HK-2 (cell line): ENCODE results near the gene IRF2.

Source experiments
- DNase-seq: peaks from one replicate; pipeline ENCODE4 v3.0.0-alpha.2; 2018; ENCODE audit not compliant: unreplicated experiment

IRF2 gene

DNA sequence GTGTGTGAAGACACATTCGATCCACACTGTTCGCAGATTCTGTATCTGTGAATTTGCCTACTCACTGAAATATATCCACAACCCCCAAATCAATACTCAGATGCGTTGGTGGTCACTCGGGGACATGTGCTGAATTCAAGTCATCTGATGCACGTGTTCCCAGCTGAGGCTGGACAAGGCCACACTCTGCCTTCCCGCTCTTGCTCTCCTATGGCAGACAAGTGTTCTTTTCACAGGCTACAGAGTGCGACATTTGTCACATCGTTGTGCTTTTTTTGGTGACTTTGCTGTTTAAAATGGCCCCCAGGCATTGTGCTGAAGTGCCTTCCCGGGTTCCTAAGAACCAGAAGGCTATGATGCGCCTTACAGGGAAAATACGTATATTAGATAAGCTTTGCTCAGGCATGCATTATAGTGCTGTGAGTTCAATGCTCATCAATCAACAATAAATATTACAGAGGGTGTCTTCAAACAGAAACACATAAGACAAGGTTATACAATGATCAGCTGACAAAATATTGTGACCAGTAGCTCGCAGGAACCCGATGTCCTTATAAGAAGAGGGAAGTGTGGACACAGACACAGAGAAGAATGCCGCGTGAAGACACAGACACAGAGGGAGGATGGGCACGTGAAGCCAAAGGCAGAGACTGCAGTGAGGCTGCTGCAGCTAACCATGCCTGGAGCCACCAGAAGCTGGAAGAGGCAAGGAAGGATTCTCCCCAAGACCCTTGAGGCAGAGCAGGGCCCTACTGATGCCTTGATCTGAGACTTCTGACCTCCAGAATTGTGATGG, 42.0 kb downstream of the IRF2 start:
- no peak for DNase-seq

DNA sequence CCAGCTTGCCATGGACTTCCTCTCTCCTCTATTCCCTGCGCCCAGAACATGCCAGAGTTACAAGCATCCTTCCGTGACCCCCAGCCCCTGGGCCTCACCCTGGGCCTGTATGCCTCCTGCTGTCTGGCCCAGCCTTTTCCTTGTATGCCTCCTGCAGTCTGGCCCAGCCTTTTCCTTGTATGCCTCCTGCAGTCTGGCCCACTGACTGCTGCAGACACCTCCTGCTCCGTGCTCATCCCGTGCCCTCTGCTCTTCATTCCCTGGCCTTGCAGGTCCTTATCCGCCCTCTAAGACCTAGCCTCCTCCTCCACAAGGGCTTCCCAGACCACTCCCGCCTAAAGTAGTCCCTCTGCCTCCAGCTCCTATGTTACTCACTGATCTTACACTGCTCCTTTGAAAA, 44.2 kb downstream of the IRF2 start:
- no peak for DNase-seq

DNA sequence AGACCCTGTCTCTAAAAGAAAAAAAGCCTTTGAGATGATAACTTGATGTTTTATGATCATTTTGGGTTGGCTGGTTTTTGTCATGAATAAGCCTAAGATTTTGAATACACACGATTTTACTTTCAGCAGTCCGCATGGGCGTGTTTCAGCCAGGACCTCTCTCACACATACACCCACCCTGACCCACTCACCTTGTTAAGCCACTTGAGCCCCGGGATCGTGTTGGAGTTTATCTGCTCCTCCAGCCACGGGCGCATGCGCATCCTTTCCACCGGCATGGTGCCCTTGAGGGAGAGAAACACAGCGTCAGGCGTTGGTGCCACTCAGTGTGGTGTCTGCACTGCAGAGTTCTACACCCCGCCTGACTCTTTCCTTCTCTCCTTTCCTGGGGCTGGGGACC, 45.6 kb downstream of the IRF2 start:
- DNase-seq, result no peak

DNA sequence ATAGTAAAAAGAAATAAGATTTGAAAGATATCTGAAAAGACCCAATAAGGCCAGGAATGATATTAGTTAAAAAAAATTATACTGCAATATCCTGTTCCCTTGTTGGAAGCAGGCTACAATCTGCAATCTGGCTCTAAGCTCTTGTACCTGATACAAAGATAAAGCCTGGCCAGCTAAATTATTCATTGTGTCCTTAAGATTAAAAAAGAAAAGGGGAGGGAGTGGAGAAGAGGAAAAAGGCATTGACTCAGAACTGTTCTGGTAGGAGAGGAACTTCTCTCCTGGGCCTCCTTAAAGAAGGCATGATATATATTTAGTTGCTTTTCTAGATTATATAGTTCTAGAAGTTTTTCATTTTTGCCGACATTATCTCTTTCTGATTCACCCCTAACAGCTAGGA, 46.7 kb downstream of the IRF2 start:
- no peak for DNase-seq

DNA sequence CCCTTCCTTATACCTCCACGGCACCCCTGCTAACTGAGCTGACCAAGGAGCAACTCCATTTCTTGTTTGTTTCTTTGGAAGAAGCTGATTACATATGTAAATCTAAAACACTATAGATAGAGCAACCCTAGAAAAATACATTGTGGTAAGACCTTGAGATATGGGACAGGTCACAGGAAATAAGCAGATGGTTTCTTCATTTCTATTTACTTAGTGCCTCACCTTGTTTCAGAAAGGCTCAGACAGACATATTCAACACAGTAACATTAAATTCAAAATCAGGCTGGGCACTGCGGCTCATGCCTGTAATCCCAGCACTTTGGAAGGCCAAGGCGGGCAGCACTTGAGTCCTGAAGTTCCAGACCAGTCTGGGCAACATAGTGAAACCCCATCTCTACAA, 47.3 kb downstream of the IRF2 start:
- no peak for DNase-seq

DNA sequence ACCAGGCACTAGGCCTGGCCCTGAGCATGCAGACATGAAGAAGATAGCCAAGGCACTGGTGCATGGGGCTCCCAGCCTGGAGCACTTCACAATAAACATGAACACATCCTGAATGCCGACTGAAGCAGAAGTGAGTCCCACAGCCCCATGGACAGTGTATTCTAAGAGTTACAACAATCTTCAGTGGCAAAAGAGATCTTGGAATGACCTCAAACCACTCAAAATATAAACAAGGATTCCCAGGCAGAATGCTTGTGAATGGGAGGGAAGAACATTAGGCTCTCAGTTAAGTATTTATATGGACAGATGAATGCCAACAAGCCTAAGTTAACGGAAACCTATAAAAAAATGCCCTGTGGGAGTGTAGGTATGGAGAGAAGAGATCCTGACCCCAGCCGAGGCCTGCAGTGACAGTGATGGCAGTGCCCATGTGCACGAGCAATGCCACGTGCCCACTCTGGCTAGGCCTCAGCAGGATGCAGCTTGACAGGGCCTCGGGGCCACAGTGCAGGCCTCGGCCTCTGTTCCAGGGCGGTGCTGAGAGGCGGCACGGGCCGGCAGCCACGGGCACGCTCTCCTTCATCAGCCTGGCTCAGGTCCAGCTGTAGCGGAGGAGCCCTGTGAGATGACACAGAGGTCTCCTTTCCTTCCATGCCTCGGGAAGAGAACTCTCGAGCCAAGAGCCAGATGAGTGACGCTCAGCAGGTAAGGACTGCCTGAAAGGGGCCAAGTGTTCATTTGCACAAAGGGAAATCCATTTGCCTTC, 49.2 kb downstream of the IRF2 start:
- DNase-seq, result no peak

DNA sequence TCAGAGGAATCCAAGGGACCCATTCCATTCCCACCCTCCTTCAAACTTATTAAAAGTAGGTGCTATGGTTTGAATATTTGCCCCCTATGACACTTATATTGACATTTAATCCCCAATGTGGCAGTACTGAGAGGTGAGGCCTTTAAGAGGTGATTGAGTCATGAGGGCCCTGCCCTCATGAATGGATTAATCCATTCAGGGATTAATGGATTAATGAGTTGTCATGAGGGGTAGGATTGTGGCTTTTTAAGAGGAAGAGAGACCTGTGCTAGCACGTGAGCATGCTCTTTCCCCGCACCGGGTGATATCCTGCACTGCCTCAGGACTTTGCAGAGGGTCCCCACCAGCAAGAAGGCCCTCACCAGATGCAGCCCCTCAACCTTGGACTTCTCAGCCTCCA, 50.1 kb downstream of the IRF2 start:
- no peak for DNase-seq

DNA sequence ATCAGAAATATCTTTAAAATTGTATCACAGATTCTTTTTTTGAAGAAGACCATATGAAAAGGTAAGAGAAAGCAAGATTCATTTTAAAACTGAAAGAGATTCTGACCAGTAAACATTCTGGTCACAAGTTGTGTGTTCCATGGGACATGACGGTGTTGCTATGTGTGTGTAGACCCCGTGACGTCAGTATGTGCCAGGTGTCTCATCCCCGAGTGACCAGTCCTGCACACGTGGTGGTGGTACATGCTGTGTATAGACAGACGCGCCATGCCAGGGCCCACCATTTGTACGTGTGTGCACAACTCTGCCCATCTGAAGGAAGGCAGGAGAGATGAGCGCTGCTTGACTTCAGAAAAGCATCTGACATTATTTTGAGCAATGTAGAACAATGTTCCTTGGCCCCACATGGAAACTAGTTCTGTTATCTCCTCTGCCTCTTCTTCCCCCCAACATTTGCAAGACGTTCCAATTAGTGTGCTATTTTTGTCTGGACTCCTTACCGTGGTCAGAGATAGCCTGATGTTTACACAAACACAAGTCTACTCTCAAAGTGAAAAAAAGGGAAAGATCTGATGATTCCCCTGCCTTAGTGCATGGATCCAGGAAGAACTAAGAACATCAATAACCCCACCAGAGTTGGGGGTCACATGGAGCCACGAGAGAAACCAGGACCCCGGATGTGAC, 51.2 kb downstream of the IRF2 start:
- DNase-seq, result no peak

DNA sequence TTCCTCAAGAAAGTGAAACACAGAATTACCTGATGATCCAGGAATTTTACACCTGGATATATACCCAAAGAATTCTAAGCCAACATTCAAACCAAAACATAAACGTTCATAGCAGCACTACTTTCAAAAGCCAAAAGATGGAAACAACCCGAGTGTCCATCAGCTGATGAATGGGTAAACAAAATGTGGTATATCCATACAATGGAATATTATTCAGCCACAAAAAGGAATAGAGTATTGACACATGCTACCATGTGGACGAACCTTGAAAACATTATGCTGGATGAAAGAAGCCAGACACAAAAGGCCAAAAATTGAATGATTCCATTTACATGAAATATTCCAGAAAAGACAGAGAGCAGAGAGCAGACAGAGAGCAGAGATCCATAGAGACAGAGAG, 52.0 kb downstream of the IRF2 start:
- no peak for DNase-seq

DNA sequence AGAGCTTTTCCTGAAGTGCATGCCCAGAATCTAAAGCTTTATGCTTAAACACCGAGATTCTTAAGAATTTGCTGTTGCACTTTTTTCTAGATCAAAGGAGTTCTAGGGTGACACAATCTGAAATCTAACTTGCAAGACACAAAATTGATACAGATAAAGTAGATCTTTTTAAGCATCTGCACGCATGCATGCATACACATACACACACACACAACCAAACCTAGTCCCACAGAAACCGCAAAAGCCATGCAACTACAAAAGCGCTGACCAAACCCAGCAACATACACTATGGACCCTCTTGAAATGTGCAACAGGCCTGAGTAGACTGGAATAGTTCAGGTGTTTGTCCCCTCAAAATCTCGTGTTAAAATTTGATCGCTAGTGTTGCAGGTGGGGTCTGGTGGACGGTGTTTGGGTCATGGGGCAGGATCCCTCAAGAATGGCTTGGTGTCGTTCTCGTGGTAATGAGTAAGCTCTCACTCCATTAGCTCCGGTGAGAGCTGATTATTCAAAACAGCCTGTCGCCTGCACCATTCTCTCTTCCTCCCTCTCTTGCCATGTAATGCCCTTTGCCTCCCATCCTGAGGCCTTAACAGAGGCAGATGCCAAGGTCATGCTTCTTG, 52.7 kb downstream of the IRF2 start:
- DNase-seq, result no peak

DNA sequence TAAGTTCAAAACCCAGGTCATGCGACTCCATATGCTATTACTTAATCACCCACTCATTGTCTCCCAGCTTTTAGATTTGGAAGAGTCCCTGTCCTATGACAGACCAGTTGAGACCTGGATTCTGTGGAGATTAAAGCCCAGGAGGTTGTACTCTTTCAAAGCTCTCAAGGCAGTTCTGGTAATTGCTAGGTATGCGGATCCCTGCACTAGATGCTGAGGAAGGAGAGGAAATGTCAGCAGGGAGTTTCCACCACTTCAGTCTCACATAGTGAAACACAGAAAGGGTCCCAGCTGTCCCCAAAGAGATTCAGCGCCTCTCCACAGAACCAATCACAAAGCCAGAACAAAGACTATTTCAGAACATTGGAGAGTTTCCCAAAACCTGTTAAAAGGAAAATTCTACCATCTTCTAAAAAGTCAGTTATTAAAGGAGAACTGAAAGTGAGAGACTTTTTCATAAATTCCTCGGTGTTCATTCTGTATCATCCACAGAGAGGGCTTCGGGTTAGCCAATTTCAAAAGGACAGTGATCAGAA, 53.4 kb downstream of the IRF2 start:
- DNase-seq, result no peak

DNA sequence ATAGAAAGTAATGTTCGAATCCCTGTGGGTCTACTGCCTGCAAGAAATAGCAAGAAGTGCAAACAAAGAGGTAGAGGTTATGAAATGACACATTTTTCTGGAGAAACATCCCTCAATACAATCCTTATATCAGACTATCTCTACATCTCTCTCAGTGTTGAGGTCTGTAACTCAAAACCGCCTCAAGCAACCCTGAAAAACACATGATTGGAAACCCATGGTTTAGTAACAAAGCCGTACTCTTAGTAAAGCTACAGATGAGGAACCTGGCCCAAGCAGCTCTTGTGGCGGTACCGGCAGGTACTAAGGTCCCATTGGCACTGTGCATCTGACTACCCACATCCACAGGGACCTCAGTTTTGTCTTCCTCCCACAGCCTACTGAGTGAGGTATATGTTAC, 53.9 kb downstream of the IRF2 start:
- DNase-seq, result no peak

DNA sequence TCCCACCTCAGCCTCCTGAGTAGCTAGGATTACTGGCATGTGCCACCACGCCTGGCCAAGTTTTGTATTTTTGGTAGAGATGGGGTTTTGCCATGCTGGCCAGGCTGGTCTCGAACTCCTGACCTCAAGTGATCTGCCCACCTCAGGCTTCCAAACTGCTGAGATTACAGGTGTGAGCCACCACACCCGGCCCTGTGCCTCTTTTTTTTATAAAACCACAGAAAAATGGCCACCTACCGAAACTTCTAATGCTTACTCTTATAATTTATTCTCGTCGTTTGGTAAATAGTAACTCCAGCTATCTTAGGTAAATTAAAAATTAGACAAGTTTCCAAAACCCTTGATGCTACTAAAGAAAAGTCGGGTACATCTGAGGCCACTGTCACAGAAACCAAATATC, 54.4 kb downstream of the IRF2 start:
- DNase-seq, result no peak

DNA sequence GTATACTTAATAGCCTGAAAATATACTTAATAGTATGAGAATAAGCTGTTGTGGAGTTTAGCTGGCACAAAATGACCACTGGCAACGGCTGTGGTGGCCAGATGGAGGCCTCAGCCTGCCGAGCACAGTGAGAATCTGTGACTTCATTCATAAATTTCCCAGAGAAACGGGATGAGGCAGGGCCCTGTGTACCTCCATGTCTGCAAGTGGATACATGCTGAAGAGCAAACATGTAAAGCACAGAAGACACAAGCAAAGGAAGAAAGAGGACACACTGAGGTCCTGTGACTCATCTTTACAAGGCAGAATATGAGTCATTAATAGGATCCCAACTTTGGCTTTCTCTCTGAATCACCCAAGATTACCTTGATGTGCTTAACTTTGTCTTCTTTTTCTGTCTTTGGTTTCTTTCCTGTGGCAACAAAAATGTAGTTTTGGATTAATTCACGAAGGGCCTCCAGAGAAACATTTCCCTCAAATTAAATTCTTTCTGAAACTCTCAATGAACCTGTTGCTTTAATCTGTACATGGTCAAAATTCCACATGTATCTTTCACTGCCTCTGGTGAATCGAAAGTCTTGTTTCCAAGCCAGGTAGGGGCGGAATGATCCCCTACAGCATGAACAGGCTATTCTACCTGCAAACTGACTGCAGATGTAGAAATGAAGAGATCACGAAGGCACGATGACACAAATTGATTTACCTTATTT, 56.4 kb downstream of the IRF2 start:
- no peak for DNase-seq

DNA sequence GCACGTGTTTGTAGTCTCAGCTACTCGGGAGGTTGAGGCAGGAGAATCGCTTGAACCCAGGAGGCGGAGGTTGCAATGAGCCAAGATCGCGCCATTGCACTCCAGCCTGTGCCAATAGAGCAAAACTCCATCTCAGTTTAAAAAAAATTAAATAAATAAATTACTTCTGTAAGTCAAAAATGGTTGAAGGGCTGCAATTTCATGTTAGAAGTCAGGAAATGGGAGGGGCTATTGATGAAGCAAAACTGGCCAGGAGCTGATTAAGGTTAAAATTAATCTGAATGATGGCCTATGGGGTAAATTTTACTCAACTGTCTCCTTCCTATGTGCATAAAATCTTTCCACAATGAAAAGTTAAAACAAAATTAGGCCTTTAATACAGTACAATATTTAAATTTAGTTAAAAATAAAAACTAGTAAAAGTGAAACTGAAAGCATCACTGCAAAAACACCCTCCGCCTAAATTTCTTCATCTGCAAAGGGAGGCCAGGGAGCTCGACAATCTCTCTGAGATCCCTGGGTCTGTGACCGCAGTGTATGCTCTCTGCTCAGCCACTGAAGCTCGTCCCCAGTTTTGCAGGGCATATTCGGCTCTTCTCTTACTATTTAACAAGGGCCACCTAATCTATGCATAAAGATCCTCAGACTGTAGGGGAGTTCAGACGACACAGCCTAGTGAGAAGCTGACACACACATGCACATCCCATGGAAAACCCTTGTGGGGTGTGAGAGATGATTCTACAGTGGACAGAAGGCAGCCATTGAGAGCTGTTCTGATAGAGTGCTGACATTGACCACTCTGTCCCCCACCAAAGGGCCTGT, 57.2 kb downstream of the IRF2 start:
- DNase-seq, result no peak

DNA sequence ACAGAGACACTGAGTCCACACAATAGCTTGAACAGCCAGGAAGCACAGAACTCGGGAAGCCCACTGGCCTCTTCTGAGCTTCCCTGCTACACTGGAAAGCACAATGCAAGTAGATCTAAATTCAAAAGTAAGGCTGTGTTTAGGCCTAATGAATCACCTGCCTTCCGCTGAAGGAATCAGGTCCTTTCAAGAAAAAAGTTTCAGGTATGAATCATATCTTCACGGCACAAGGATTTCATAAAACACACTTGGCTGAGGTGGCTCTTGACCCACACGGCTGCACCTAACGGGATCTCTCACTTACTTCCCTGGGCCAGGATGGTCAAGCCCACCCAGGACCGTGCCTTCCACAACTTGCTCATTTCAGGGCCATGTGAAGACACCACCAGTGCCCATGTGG, 59.3 kb downstream of the IRF2 start:
- DNase-seq, result no peak

DNA sequence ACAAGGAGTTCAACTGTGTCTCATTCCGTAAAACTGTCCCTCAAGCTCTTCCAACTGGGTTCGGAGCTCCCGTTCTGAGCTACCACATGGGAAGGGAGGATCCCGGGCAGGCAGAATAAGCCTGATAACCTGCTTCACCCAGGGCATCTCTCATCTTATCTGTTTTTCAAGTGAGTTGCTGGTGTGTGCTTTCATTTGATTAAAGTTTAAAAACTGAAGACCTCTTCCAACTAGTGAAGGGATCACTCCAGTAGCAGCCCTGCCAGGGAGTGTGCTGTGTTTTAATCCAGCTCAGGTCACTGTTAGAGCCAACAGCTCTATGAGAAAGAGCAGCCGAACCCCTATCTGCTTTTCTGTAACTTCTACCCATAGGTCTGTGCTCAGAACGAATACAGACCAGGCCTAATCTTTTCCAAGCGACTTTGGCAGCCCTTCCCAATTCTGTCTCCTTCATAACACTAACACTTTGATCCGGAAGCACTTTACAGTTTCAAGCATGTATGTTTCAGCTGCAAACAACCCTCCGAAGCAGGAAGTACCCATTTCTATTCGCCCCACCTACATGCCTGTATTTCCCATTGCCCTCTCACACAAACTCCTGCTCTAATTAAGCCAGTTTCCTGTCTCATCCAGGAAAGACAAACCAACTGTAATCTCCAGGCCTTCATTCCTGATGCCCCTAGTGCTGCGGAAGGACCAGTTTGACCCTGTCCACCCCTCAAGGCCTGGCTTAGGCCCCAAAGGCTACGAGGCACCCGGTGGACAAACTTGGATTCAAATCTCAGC, 60.9 kb downstream of the IRF2 start:
- no peak for DNase-seq

DNA sequence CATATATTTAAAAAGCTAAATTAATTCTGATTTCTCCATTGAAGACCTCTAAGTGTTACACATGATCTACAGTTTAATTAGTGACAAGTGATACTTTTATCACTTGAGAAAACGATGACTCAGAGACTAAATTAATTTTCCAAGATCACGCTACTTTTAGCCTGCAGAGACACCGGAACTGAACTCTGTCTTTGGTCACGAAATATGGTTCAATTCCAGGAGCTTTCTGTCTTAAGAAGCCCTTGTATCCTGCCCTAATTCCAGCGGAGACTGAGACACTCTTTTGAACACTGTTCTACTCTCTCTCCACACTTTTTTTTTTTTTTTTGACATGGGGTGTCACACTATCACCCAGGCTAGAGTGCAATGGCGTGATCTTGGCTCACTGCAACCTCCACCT, 63.6 kb downstream of the IRF2 start:
- no peak for DNase-seq

DNA sequence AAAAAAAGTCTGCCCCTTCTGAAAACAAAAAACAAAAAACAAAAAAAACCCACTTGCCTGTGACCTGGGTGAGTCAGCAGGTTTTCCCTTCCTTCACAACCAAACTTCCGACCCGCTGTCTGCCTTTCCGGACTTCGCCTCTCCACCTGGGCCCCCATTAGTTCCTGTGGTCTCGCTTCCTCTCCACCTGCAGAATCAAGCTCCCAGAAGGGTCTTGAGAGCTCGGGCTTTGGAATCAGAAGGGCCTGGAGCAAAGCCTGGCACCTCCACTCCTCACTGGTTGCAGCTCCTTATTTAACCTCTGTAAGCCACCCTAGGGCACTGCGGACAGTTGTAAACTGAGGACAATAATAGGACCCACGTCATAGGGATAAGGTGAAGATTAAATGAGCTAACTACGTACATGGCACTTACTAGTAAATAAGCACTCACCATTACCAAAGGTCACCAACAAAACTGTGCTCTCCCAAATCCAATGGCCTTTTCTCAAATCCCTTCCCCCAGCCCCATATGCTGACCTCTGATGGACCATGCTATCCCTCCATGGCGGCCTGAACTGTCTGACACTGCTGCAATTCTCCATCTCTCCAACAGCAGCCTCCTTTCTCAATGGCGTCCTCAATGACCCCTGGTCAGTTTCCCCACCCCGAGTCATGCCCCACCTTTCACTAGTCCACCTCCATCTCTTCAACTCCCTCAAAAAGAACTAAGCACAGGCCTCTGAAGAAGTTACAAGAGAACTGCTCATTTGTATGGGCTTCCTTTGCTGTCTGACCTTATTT, 64.2 kb downstream of the IRF2 start:
- no peak for DNase-seq
